Neural progenitor cell (in vitro differentiated cells): Measurements from ENCODE around the gene AAMP.

Source experiments
- EZH2 ChIP-seq: fragments of 200-600 bp; sonication (generic); IDR thresholded peaks from 2 replicates; pipeline ENCODE4 v1.6.1; 2017; ENCODE audit warnings: antibody characterized with exemption, mild to moderate bottlenecking, moderate library complexity
- EZH2phosphoT487 ChIP-seq: fragments of 200-600 bp; sonication (generic); IDR thresholded peaks from 2 replicates; pipeline ENCODE4 v1.6.1; 2017; ENCODE audit warnings: antibody characterized with exemption
- TF ChIP-seq, protein P1 (sequence below): fragments of 200-600 bp; sonication (generic); IDR thresholded peaks from 2 replicates; pipeline ENCODE4 v1.5.1; 2017; ENCODE audit warnings: antibody characterized with exemption, mild to moderate bottlenecking

DNA sequence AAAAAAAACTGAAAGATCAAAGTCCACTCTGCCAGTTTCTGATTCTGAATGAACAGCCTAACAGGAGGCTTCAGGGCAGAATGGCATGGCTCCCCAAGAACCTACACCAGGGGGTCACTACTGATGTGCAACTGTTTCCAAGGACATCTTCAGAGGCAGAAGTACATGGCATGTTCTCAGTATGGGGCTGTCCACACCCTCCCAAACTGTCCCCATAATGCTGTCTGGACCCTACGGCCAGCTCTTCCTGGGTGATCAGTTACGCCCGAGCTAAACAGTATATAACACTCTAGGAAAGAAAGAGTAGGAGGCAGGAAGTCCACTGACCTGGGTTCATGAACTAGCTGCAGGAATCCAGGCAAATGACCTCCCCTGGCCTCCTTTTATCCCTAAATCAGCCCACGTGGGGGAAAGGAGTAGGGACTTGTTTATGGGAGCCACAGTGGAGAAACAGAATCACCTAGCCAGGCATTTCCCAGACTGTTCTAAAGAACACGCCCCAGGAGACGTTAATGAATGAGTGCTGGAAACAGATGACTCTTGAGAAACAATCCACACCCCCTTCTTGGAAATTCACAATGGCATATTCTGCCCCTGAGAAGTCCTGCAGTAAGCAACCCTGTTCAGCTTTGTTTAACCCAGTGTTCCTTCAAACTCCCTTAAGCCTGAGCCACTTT lies 19.8 kb upstream of the AAMP start:
- TF ChIP-seq, protein P1, sequence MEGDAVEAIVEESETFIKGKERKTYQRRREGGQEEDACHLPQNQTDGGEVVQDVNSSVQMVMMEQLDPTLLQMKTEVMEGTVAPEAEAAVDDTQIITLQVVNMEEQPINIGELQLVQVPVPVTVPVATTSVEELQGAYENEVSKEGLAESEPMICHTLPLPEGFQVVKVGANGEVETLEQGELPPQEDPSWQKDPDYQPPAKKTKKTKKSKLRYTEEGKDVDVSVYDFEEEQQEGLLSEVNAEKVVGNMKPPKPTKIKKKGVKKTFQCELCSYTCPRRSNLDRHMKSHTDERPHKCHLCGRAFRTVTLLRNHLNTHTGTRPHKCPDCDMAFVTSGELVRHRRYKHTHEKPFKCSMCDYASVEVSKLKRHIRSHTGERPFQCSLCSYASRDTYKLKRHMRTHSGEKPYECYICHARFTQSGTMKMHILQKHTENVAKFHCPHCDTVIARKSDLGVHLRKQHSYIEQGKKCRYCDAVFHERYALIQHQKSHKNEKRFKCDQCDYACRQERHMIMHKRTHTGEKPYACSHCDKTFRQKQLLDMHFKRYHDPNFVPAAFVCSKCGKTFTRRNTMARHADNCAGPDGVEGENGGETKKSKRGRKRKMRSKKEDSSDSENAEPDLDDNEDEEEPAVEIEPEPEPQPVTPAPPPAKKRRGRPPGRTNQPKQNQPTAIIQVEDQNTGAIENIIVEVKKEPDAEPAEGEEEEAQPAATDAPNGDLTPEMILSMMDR, result no peak
- TF ChIP-seq EZH2, result no peak
- TF ChIP-seq EZH2phosphoT487, result no peak
